Prostate gland (tissue), 2 donors: ENCODE results near the gene ARHGAP44.

Experiments
- POLR2A ChIP-seq: fragments of 450-650 bp; IDR thresholded peaks from one replicate; pipeline ENCODE4 v1.6.1; 2016; ENCODE audit warnings: antibody characterized with exemption, mild to moderate bottlenecking
- POLR2AphosphoS5 ChIP-seq: sonication (generic); formaldehyde crosslinking; IDR thresholded peaks from one replicate; pipeline ENCODE4 v1.6.1; 2017; ENCODE audit warnings: antibody characterized with exemption
- TF ChIP-seq, protein P1 (sequence below), 4 experiments: fragments of 200-600 bp in 2 of 4; fragments of 450-650 bp in 2 of 4; sonication (generic) in 2 of 4; IDR thresholded peaks; 1 replicate in 3 of 4; 2 replicates in 1 of 4; pipeline ENCODE4 v1.5.1; 2016 to 2019; ENCODE audit warnings: antibody characterized with exemption in 4 of 4, mild to moderate bottlenecking in 2 of 4, moderate library complexity in 2 of 4

- TF ChIP-seq POLR2A, result no peak
- TF ChIP-seq, protein P1, sequence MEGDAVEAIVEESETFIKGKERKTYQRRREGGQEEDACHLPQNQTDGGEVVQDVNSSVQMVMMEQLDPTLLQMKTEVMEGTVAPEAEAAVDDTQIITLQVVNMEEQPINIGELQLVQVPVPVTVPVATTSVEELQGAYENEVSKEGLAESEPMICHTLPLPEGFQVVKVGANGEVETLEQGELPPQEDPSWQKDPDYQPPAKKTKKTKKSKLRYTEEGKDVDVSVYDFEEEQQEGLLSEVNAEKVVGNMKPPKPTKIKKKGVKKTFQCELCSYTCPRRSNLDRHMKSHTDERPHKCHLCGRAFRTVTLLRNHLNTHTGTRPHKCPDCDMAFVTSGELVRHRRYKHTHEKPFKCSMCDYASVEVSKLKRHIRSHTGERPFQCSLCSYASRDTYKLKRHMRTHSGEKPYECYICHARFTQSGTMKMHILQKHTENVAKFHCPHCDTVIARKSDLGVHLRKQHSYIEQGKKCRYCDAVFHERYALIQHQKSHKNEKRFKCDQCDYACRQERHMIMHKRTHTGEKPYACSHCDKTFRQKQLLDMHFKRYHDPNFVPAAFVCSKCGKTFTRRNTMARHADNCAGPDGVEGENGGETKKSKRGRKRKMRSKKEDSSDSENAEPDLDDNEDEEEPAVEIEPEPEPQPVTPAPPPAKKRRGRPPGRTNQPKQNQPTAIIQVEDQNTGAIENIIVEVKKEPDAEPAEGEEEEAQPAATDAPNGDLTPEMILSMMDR (IDR thresholded peaks at IDR 0.05), result no peak
- no peak for TF ChIP-seq POLR2AphosphoS5
These were observed 166.2 kb downstream of the ARHGAP44 start for GRCh38 chr17:12955521-12955920.
